Jurkat, Clone E6-1 (cell line): ENCODE measurements around the gene SMURF1.

Experiments used
- DNase-seq: peaks from one replicate; pipeline ENCODE4 v3.0.0-alpha.2; 2011; ENCODE audit warnings: low read depth, low spot score
- H3K4me3 ChIP-seq: 2 replicates; pipeline ENCODE4 v1.5.1; 2011; ENCODE audit warnings: mild to moderate bottlenecking, low read length, control low read depth, moderate library complexity

SMURF1 gene

GRCh38 chr7:99143521-99143852 lies 421 bp downstream of the SMURF1 start:
- H3K4me3 ChIP-seq, result peak overlapping the region; percentile 80
- DNase-seq, result no peak

DNA sequence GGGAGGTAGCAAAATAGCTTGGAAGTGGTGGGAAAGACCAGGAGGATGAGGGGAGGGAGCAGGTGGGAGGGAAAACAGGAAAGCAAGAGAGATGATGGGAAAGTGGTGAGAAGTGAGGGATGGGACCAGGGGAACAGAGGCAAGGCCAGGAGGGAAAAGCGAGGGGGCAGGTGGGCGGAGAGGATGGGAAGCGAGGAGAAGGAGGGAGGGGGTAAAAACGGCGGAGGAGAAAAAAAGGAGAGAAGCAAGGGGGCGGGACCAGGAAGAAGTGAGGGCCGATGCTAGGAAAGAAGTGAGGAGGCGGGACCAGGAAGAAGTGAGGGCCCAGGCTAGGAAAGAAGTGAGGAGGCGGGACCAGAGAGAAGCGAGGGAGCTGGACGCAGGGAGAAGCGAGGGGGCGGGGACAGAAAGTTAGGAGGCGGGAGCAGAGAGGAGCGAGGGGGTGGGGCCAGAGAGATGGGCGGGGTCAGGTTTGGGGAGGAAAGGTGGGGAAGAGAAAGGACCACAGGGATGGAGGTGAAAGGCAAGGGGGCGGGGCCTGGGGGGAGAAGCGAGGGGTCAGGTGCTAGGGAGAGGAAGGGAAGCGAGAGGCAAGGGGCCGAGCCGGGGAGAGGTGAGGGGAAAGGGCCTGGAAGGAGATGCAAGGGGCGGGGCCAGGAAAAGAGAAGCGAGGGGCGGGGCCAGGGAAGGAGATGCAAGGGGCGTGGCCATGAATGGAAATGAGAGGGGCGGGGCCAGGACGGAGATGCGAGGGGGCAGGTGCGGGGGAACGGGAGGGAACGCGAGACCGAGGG lies 984 bp downstream of the SMURF1 start:
- peak; percentile 62 for DNase-seq
- H3K4me3 ChIP-seq, result peak overlapping the region; percentile 80

DNA sequence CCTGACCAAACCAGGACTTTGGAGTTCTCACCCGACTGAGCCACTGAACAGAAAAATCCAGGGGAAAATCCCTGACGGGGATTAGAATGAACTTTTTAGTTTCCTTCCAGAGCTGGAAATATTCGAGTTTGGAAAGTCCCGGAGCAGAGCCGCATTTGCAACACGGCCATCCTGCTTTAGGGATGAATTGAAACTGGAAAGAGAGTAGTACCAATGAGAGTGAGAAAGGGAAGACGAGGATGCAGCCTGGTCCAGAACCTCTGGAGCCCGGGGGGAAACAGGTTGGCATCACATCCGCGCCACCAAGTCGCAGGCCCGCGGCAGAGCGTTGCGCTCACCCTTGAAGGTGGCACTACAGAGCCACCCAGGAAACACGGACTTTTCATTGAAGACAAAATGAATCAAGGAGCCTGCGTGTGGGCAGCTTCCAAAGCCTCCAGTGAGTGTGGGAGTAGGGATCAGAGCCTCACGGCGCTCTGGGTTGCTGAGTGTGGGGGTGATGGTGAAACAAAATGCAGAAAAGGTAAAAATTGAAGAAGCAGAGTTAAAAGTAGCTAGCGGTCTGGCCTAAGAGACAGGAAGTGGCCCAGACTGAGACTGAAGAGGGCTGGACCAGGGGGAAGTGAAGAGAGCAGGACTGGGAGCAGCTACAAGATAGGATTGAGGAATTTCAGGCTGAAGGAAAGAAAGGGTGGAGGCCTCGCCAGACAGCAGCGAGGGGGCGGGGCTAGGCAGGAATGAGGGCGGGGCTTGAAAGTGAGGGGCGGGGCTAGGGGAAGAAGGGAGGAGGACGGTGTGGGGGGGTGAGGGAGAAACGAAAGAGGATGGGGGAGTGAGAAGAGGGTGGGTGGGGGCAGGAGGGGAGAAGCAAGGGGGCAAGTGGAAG lies 1.8 kb downstream of the SMURF1 start:
- H3K4me3 ChIP-seq, result no peak overlapping the region
- DNase-seq, result no peak

DNA sequence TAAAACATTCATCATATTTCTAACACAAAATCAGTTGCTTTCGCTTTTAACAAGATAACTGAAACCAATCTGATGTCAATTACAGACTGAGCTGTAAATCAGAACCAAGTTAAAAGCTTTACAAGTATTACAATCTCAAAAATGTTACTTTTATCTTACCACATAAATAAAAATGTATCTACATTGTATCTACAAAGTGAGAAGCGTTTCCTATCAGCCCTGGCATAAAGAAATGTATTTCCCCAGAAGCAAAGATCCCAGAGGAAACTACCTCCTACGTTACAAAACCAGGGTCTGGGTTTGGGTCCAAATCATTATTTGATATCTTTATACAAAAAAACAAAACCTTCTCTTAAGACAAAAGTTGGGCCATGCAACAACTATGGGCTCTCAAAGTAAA lies 2.6 kb downstream of the SMURF1 start:
- no peak overlapping the region for H3K4me3 ChIP-seq
- peak; percentile 33 for DNase-seq

GRCh38 chr7:99140813-99141212 lies 3.1 kb downstream of the SMURF1 start:
- H3K4me3 ChIP-seq, result no peak overlapping the region
- DNase-seq, result no peak

DNA sequence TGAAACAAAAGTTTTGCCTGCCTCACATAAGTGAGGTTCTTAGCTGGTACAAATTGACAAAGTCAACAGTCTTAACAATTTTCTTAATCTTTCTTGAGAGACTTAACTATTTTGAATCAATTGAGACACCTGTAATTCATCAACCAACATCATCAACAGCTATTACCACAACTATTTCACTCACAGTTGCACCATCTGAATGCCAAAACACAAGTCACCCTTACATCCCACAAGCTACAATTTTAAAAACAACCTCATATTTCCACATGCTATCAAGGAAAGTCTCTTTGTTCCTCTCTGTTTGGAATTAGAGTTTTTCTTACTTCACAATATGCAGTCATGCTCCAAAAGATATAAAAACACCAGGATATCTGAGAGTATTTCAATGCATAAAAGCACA lies 4.9 kb downstream of the SMURF1 start:
- DNase-seq, result no peak
- H3K4me3 ChIP-seq, result no peak overlapping the region

DNA sequence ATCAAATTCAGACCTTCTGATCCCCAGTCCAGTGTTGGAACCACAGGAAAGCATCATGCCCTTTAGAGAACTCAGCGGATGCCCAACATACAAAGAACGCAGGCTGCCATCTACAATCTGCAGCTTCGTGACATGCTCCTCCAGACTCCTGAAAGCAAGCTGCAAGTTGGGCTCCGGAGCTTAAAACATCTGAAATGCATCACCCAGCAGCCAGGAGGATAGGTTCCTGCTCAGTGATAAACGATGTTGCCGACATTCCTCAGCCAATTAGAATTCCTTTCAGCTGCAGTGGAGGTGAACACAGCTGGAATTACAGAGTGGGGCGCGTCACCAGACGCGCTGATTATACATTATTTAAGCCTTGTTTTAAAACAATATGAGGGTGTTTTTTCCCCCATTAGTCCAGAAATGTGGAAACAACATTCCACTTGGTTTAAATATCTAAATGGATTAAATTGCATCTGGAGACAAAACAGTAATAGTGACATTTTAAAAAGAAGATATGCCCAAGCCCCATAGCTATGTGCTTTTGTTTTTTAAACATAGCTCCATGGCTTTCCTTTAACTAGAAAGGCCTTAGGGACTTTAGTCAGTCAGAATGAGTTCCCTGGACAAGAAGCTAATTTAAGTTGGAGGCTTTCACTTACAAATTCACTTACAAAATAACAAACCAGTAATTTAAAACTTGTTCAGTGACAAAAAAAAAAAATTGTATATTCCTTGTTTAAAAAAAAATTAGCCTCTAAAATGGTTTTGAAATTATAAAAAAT lies 6.3 kb downstream of the SMURF1 start:
- no peak overlapping the region for H3K4me3 ChIP-seq

GRCh38 chr7:99135938-99136337 lies 8.0 kb downstream of the SMURF1 start:
- no peak overlapping the region for H3K4me3 ChIP-seq
- no peak for DNase-seq

More for the DNA sequence above, 6.3 kb downstream of the SMURF1 start:
- DNase-seq, result no peak

DNA sequence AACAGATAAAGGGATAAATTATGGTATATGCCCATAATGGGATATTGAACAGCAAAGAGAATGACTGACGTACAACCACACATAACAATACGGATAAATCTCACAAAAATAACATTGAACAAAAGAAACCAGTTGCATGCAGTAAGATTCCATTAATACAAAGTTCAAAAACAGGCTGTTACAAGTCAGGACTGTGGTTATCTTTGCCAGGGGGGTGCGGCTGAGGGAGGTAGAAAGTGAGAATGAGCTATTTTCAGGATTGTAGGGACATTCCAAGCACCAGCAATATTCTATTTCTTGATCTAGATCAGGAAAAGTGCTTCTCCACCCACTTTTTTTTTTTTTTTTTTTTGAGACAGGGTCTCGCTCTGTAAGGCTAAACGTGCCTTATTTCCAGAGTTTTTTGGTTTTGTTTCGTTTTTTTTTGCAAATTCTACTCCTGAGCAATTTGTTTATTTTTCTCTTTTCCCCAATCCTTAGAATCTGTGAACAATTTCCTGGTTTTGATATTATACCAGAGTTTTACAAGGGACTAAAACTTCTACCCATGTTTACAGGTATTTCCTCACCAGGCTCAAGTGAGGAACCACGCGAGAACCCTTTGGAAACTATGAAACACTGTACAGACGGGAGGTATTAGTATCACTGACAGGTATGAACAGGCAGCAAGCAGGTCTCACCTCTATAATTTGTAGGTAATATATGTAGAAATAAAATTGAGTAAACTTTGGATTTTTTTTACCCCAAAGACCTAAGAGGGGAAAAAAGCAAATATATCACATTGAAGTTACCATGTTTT lies 9.9 kb downstream of the SMURF1 start:
- no peak for DNase-seq
- no peak overlapping the region for H3K4me3 ChIP-seq

GRCh38 chr7:99132595-99133321 lies 11.2 kb downstream of the SMURF1 start:
- no peak for DNase-seq

GRCh38 chr7:99131290-99131689 lies 12.6 kb downstream of the SMURF1 start:
- no peak overlapping the region for H3K4me3 ChIP-seq
- no peak for DNase-seq

More at GRCh38 chr7:99132595-99133321, 11.2 kb downstream of the SMURF1 start:
- H3K4me3 ChIP-seq, result no peak overlapping the region

- DNase-seq, result no peak
- no peak overlapping the region for H3K4me3 ChIP-seq
Observed at GRCh38 chr7:99129536-99129935, 14.4 kb downstream of the SMURF1 start.

DNA sequence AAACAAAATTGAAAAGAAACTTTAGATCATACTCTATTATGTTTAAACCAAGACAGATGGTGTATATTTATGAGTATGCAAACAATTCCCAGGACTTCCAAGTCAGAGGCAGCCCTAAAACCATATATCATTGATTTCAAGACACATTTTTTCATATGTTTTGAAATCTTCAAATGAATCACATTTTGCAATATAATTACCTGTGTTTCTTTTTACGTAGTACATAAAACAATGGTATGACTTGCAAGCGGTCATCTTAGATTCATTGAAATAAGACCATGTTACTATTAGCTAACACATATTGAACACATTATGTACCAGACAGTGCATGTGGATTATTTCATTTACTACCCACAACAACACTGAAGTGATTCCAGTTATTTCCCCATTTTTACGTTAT lies 14.9 kb downstream of the SMURF1 start:
- H3K4me3 ChIP-seq, result no peak overlapping the region
- no peak for DNase-seq

GRCh38 chr7:99128076-99128950 lies 15.6 kb downstream of the SMURF1 start:
- H3K4me3 ChIP-seq, result no peak overlapping the region
- DNase-seq, result no peak

GRCh38 chr7:99127636-99128035 lies 16.3 kb downstream of the SMURF1 start:
- no peak overlapping the region for H3K4me3 ChIP-seq
- no peak for DNase-seq

- DNase-seq, result no peak
- no peak overlapping the region for H3K4me3 ChIP-seq
Observed at GRCh38 chr7:99126921-99127553, 16.9 kb downstream of the SMURF1 start.

DNA sequence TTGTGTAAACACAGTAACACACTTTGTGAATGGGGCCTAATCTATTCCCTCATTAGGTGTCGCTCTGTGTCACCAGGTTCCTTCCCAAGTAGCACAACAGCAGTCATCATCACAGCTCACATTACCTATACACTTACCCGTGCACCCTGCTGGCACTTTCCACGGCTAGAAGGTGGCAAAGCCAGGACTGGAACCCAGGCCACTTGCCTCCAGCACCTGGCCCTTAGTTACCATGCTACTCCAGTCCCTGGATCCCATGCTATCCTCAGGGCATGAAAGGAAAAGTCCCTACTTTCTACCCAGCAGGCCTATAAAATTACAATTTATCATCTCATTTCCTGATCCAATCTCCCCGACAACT lies 18.4 kb downstream of the SMURF1 start:
- no peak for DNase-seq
- no peak overlapping the region for H3K4me3 ChIP-seq
